Aorta (tissue), 5 donors: Measurements from ENCODE around the gene TTLL11. TPM values are rescaled to one million over a fixed set of nuclear protein-coding genes. Genes with fewer than 3 reads are reported as not detected.

Experiments
- ATAC-seq: fragments of 200-7000 bp; cut with Tn5 transposase; one replicate; pipeline ENCODE4 v1.9.1; 2022; ENCODE audit warnings: moderate library complexity; ENCODE audit not compliant: low FRiP score
- DNase-seq, 2 donors: peaks; one replicate each; pipeline ENCODE4 v3.0.0-alpha.2; 2020
- H3K27ac ChIP-seq, 2 donors: one replicate each; pipeline ENCODE4 v1.5.1; 2013; ENCODE audit warnings: low read length in 2 of 2, mild to moderate bottlenecking in 2 of 2, moderate library complexity in 2 of 2, control low read depth in 1 of 2, inconsistent platforms in 1 of 2, low read depth in 1 of 2
- H3K27me3 ChIP-seq, 2 donors: one replicate each; pipeline ENCODE4 v1.6.1; 2013; ENCODE audit warnings: control low read depth in 1 of 2, low read length in 1 of 2, mild to moderate bottlenecking in 1 of 2, moderate library complexity in 1 of 2; ENCODE audit not compliant: insufficient read depth in 2 of 2, control insufficient read depth in 1 of 2
- H3K36me3 ChIP-seq, 2 donors: one replicate each; pipeline ENCODE4 v1.6.1; 2013; ENCODE audit warnings: control low read depth in 1 of 2, low read length in 1 of 2, mild to moderate bottlenecking in 1 of 2; ENCODE audit not compliant: insufficient read depth in 2 of 2, control insufficient read depth in 1 of 2
- H3K4me1 ChIP-seq, 2 donors: one replicate each; pipeline ENCODE4 v1.6.1; 2013; ENCODE audit warnings: low read length in 2 of 2, control low read depth in 1 of 2, mild to moderate bottlenecking in 1 of 2, moderate library complexity in 1 of 2; ENCODE audit not compliant: insufficient read depth in 2 of 2, control insufficient read depth in 1 of 2
- H3K4me3 ChIP-seq, 2 donors: one replicate each; pipeline ENCODE4 v1.5.1; 2013; ENCODE audit warnings: low read length in 2 of 2, control low read depth in 1 of 2, mild to moderate bottlenecking in 1 of 2
- H3K9me3 ChIP-seq: one replicate; pipeline ENCODE4 v1.6.1; 2013; ENCODE audit warnings: mild to moderate bottlenecking, low read length; ENCODE audit not compliant: control insufficient read depth
- WGBS, 2 donors: extraction: QIAGEN DNeasy Blood & Tissue Kit; methylation state at CpG; one replicate each; pipeline ENCODE4 v1.1.7; 2013; 5-methylcytosine and 5-hydroxymethylcytosine counted together
- intact Hi-C, 2 donors: fragments of 100-400 bp; cut with DNase I; formaldehyde crosslinking; loops; one replicate each; pipeline versions ENCODE4 v1.14.2 to v1.15.0; 2022
- polyA plus RNA-seq, 2 donors: library from polyadenylated mRNA; stranded (reverse); fragments of 200-250 nt; gene quantifications; one replicate each; pipeline ENCODE4 v1.2.3, GENCODE V29; 2013
- total RNA-seq, 2 donors: library from RNA; stranded (reverse); fragmentation: NEBNext Ultra II Directional; extraction: Animal tissue kit (Norgen Biotek cat#: 25700); gene quantifications; one replicate each; pipeline ENCODE4 v1.2.1, GENCODE V29; 2021
- donor health status: healthy with polysubstance abuse.
- donor health status: Bipolar disorder and iron deficiency.
- donor health status: DM: no; HTN: no; CAD: no.
- donor health status: DM: no; HTN: no; CAD: no.
- donor health status: DM: yes; HTN: yes; CAD: no.

TTLL11 gene
- total and polyA plus RNA-seq, 4 donors: 7.7 to 31.4 (median 18.3) TPM

- no peak for DNase-seq
- no peak overlapping the region for H3K4me3 ChIP-seq
- H3K27me3 ChIP-seq: no peaks in the 10 kb centered on the region
- H3K9me3 ChIP-seq: no peaks in the 10 kb centered on the region
- peaks cover 2 to 9% of the 10 kb centered on the region in 2 donors for H3K4me1 ChIP-seq
- no peaks in the 10 kb centered on the region for H3K36me3 ChIP-seq
- intact Hi-C loops: no loop called here
- WGBS, 2 donors: 75 to 98% methylated on average over 2 of the region's 2 CpGs
- ATAC-seq: no peak
- no peak overlapping the region for H3K27ac ChIP-seq
Observed at GRCh38 chr9:121844562-121844961, 248.5 kb downstream of the TTLL11 start.

- Histone ChIP-seq H3K36me3 (no peaks in the 10 kb centered on the region), H3K9me3 (no peaks in the 10 kb centered on the region), H3K4me1 (peaks cover 2 to 9% of the 10 kb centered on the region in 2 donors), H3K4me3 (no peak overlapping the region), H3K27ac (no peak overlapping the region), H3K27me3 (no peaks in the 10 kb centered on the region)
- 3 to 4% methylated on average over 2 of the region's 2 CpGs for WGBS, 2 donors
- no peak for DNase-seq
- ATAC-seq: no peak
- intact Hi-C loops: no loop called here
Observed at GRCh38 chr9:121844098-121844497, 249.0 kb downstream of the TTLL11 start.

- Histone ChIP-seq H3K4me1 (peaks cover 2 to 9% of the 10 kb centered on the region in 2 donors), H3K27ac (no peak overlapping the region), H3K4me3 (no peak overlapping the region), H3K27me3 (no peaks in the 10 kb centered on the region), H3K9me3 (no peaks in the 10 kb centered on the region), H3K36me3 (no peaks in the 10 kb centered on the region)
- intact Hi-C loops: no loop called here
- ATAC-seq (no peak), DNase-seq (no peak)
- WGBS, 2 donors: 29 to 35% methylated on average over 2 of the region's 2 CpGs
Observed at GRCh38 chr9:121842612-121842978, 250.5 kb downstream of the TTLL11 start.

DNA sequence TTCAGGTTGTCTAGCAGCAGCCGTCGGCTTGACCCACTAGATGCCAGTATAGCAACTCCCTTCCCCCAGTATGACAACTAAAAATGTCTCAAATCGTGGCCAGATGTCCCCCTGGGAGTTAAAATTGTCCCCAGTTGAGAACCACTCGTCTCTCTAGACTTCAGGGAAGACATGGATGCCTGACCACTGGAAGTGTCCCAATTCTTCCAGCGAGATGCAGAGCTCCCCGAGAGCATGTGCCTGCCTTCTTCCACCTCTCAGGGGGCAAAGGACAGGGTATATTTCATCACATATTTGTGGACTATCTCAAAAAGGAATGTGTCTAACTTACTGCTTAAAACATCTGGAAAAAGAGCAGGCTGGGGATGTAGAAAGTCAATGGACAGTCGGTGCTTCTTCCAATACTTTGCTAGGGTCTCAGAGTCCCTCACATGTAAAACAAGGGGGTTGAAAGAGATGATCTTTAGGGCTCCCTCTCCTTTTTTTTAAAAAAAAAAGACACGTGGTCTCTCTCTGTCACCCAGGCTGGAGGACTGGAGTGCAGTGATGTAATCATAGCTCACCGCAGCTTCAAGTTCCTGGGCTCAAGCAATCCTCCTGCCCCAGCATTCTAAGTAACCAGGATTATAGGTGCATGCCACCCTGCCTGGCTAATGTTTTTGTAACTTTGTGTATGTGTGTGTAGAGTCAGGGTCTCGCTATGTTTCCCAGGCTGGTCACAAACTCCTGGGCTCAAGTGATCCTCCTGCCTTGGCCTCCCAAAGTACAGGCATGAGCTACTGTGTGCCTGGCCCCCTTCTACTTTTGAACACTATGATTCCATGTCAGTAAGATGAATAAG lies 251.1 kb downstream of the TTLL11 start:
- H3K4me3 ChIP-seq: no peak overlapping the region
- WGBS, 2 donors: 87 to 88% methylated on average over 10 of the region's 10 CpGs
- no peak overlapping the region for H3K27ac ChIP-seq
- no peaks in the 10 kb centered on the region for H3K27me3 ChIP-seq
- no peaks in the 10 kb centered on the region for H3K36me3 ChIP-seq
- no peaks in the 10 kb centered on the region for H3K9me3 ChIP-seq
- DNase-seq: peak in 1 of 2 donors; percentile 22
- intact Hi-C loops: no loop called here
- H3K4me1 ChIP-seq: peaks cover 2 to 9% of the 10 kb centered on the region in 2 donors
- ATAC-seq: no peak

- 94% methylated on average over 20 of the region's 20 CpGs for WGBS, 2 donors
- peak in 1 of 2 donors; percentile 30 for DNase-seq
- no peak for ATAC-seq
- H3K36me3 ChIP-seq: no peaks in the 10 kb centered on the region
- no peaks in the 10 kb centered on the region for H3K27me3 ChIP-seq
- H3K9me3 ChIP-seq: no peaks in the 10 kb centered on the region
- H3K4me3 ChIP-seq: no peak overlapping the region
- H3K27ac ChIP-seq: no peak overlapping the region
- peaks cover 2 to 9% of the 10 kb centered on the region in 2 donors for H3K4me1 ChIP-seq
- intact Hi-C loops: no loop called here
Observed at GRCh38 chr9:121840838-121841760, 252.0 kb downstream of the TTLL11 start.

DNA sequence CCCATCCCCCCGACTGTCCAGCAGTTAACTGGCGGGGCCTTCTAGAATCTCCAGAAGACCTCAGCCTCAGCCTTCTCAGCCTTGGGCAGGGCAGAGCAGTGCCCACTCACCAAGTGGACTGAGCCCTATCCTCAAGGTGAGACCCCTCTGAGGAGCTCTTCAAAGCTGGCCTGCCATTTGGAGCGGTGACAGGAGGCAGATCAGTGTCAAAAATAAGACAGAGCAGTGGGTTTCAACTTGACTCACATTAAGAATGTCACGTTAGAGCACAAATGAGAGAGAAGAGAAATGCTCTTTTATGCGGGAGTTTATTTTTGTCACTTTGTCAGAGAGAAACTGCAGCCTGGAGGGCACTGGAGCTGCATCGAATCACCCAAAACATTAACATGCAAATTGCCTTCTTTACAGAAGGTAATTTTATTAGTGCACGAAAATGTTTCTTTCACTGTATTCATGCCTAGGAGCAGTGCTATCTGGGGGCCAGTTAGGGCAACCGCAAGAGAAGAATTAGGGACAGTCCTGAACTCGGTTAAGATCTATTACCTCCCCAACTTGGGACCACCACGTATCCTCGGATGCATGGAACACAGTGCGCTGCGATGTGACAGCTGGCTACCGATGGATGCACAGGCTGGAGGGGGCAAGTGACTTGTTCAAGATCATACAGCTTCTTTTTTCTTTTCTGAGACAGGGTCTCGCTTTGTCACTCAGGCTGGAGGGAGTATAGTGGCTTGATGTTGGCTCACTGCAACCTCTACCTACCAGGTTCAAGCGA lies 253.2 kb downstream of the TTLL11 start:
- ATAC-seq: no peak
- Histone ChIP-seq H3K9me3 (no peaks in the 10 kb centered on the region), H3K4me1 (peaks cover 2 to 9% of the 10 kb centered on the region in 2 donors), H3K4me3 (no peak overlapping the region), H3K27ac (no peak overlapping the region), H3K36me3 (no peaks in the 10 kb centered on the region), H3K27me3 (no peaks in the 10 kb centered on the region)
- WGBS, 2 donors: 93 to 99% methylated on average over 16 of the region's 16 CpGs
- intact Hi-C loops: no loop called here
- DNase-seq: peak in 1 of 2 donors; percentile 38

DNA sequence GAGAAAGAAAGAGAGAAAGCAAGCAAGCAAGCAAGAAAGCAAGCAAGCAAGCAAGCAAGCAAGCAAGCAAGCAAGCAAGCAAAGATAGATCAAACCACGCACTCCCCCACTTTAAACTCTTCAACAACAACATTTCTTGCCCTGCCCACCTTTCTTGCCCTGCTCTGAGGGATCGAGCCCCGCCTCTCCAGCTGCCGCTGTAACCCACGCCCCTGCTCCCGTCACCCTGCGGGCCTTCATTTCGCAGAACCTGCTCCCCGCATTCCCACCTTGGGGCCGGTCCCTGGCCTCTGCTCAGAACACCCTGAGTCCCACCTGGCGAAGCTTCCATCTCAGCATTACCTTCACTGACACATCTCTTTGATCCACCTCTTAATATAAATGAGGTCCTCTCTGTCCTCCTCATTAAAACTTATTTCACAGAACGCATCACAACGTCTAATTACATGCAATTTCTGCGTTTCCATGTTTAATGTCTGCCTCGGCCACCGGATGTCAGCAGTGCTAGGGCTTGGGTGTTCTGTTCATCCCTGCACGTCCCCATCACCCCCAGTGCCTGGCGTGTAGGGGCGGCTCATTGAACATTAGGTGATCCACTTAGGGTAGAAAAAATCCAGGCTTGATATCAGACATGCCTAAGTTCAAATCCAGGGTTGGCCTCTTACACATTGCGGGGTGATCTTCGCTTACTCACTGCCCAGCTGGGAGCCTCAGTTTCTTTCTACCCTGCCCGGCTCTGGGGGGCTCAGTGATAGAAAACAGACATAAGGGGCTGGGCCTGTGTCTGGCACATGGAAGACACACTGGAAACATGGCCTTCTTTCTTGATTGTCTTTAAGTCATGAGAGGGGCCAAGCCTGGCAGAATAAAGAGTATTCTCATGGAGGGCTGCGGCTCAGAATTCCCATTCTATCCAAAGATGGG lies 254.1 kb downstream of the TTLL11 start:
- intact Hi-C loops: no loop called here
- H3K36me3 ChIP-seq: no peaks in the 10 kb centered on the region
- H3K27ac ChIP-seq: no peak overlapping the region
- peaks cover 2 to 9% of the 10 kb centered on the region in 2 donors for H3K4me1 ChIP-seq
- ATAC-seq (no peak), DNase-seq (peak in 1 of 2 donors; percentile 58)
- H3K27me3 ChIP-seq: no peaks in the 10 kb centered on the region
- WGBS, 2 donors: 94 to 95% methylated on average over 23 of the region's 23 CpGs
- H3K9me3 ChIP-seq: no peaks in the 10 kb centered on the region
- no peak overlapping the region for H3K4me3 ChIP-seq
